Fibroblast of the conjunctiva (primary cell): ENCODE measurements around the gene UBASH3A.

Source experiments
- DNase-seq: peaks from one replicate; pipeline ENCODE4 v3.0.0-alpha.2; 2010; ENCODE audit warnings: low read depth

Gene UBASH3A

DNA sequence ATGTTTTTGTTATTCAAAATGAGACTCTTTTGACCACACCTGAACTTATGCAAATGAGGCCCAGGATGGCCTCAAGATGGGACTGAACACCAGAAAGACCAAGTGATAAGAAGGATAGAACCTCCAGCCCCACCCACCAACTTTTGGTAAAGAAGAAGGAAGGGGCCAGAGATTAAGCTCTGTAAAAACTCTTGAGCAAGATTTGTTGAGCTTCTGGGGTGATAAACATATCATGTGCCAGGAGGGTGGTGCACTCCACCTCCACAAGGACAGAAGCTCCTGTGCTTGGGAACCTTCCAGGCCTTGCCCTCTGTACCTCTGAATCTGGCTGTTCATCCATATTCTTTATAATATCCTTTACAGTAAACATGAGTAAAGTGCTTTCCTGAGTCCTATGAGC is 87.0 kb downstream of the UBASH3A start:
- no peak for DNase-seq

DNA sequence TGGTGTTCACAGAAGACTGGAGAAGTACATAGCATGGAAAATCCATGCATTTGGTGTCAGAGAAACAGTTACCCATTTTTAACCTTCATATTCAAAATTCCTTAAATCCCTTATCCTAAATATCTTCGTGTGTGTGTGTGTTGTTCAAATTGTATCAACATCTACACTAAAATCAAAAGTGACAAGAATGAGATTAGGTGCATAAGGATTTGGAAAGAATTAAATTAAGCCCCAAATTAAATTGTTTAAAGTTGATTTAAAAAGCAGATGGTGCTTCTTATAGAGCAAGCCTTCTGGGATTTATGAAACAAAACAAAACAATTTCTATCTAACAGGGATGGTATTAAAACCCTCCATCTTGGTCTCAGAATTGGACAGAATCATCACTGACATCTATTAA is 87.6 kb downstream of the UBASH3A start:
- DNase-seq, result no peak

DNA sequence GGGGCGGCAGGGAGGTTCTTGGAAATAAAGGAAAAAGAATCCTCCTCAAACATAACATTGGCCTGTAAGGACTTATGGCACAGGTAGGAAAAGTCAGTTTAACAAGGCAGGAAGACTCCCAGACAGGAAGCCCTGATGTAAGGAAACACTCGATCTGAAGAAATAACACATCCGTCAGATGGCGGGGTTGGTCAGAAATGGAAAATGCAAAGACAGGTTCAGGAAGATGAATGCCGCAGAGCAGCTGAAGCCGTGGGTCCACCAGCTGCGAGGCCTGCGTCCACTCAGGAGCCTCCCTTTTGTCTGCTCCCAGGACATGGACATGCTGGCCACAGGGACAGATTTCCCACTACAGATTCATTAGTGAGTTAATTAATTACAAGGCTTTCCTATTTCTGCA is 88.5 kb downstream of the UBASH3A start:
- no peak for DNase-seq

DNA sequence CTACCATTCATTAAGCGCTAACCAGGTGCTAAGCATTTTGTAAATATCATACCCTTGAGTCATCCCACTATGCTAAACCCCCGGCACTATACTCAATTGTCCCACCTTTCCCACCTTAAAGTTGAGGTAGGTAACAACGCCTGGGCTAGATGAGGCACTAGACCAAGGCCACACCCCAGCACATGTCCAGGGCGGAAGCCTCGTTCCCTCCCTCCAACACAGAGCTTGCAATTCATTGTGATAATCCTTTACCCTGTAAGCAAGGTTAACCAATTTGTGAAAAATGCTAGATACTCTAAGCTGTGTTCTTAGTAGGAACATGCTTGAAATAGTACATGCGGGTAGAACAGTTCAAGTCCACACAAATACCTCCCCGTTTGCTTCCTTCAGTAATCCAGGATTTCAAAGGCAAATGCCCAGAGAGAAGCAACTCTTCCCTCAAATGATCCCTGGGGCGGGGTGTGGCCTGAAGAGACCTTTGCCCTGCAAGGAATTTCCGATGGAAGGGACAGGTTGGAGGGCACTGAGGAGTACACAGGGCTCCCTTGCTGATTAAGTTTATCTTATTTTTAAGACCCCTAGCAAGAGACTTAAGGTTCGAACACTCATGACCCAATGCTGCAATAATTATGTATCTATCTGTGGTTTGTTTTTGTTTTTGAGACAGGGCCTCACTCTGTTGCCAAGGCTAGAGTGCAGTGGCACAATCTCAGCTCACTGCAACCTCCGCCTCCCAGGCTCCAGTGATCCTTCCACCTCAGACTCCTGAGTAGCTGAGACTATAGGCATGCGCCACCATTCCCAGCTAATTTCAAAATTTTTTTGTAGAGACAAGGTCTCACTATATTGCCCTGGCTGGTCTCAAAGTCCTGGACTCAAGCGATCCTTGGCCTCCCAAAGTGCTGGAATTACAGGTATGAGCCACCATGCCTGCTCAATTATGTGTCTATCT is 89.7 kb downstream of the UBASH3A start:
- no peak for DNase-seq

DNA sequence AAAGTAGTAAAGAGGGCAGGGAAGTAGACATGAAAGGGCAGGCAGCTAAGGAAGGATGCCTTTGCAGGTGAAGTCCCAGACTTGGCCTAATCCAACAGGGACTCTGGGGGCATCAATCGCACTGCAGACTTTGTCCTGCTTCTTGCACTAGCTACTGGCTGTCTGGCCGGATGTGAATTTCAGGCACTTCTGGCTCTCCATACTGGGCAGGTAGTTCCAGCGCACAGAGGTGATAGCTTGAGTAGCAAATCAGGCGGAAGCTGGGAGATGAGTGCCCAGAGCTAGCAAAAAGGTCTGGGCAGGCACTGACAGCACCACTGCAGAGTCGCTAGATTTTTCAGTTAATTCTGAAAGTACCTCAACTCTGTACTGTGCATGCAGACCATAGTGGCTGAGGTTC is 91.3 kb downstream of the UBASH3A start:
- no peak for DNase-seq

DNA sequence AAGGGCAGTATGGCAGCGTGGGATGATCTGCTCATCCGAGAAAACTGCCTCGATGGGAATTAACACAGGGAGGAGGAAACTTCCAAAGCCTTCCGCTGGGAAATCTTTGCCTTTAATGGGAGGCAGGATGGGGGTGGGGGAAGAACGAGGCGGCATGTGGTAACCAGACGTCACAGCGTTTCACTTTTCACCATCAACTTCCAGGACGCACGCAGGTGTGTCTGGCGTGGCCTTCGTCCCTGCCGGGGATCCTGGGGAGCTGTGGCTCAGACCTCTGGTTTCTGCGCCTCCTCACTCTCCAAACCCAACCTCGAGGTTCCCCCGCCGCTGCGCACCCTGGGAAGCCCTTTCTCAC is 92.0 kb downstream of the UBASH3A start:
- no peak for DNase-seq

DNA sequence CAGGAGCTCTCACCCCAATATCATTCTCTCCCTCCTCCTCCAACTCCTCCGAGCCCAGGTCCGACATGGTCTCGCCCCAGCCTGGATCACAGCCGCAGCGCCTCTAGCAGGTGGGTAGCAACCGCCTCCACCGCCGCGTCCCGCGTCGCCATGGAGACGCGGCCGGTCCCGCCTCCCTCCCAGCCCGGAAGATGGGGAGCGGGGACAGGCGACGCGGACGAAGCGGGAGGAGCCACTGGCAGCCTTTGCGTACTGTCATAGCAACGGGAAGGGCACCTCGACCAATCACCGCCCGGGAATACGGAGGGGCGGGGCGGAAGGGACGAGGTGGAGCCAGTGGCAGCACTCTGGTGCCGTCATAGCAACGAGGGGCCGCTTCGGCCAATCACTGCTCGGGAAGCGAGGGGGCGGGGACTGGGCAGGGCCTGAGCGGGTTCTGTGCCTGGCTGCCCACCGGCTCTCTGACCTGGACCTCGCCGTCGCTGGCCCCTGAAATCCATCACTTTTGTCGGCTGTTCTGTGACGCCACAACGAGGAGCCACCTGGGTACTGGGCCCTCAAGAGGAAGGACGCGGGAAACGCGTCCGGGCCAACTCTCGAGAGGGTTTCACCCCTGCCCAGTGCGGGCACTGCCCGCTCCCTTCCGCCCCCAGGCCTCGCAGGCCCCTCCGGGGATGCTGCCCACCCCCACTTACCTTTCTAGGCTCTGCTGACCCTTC is 92.6 kb downstream of the UBASH3A start, which contains the start of gene RSPH1:
RSPH1 (minus strand) TSS at position 105 of the 719 bp plus-strand sequence; CDS start at position 67, 38 bp downstream.
- peak; percentile 97 for DNase-seq

DNA sequence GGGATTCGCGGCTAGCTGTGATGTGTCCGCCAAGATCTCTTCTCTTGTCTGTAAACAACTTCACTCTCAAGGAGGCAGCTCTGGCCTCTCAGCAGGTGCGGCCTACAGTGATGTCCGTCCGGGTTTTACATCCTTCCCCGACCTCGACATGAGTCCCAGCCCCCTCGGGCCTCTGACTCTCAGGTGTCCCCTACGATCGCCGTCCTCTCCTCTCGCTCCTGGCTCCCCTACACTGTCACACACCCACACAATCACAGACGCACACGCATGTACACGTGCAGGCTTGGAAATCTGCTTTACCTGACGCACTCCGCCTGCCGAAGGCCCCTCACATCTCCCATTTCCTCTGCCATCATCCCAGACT is 93.1 kb downstream of the UBASH3A start:
- DNase-seq, result no peak
